ENCODE results near the gene CDC42BPB.

GRCh38 chr14:103006106-103006505 lies 51.2 kb downstream of the CDC42BPB start:
- TF ChIP-seq POLR2AphosphoS5 (IDR thresholded peaks at IDR 0.05) = no peak
- no peak for TF ChIP-seq CTCF (IDR thresholded peaks at IDR 0.05)

Measured in suprapubic skin (tissue), 3 donors.